Measurements from ENCODE around the gene LTB.
"Not testable (repeated sequence)": the region's sequence is repeated elsewhere in the genome, so short reads cannot be mapped to it uniquely, and the experiment has no call there.

Gene LTB

GRCh38 chr6:31575335-31575901 lies 6.8 kb downstream of the LTB start, which contains the start of gene TNF:
Gene TNF (plus strand): TSS chr6:31575565. CDS start chr6:31575742, 177 bp downstream.
- DNase-seq, result no peak

DNA sequence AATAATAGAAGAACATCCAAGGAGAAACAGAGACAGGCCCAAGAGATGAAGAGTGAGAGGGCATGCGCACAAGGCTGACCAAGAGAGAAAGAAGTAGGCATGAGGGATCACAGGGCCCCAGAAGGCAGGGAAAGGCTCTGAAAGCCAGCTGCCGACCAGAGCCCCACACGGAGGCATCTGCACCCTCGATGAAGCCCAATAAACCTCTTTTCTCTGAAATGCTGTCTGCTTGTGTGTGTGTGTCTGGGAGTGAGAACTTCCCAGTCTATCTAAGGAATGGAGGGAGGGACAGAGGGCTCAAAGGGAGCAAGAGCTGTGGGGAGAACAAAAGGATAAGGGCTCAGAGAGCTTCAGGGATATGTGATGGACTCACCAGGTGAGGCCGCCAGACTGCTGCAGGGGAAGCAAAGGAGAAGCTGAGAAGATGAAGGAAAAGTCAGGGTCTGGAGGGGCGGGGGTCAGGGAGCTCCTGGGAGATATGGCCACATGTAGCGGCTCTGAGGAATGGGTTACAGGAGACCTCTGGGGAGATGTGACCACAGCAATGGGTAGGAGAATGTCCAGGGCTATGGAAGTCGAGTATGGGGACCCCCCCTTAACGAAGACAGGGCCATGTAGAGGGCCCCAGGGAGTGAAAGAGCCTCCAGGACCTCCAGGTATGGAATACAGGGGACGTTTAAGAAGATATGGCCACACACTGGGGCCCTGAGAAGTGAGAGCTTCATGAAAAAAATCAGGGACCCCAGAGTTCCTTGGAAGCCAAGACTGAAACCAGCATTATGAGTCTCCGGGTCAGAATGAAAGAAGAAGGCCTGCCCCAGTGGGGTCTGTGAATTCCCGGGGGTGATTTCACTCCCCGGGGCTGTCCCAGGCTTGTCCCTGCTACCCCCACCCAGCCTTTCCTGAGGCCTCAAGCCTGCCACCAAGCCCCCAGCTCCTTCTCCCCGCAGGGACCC lies 7.8 kb downstream of the LTB start:
- no peak for DNase-seq

DNA sequence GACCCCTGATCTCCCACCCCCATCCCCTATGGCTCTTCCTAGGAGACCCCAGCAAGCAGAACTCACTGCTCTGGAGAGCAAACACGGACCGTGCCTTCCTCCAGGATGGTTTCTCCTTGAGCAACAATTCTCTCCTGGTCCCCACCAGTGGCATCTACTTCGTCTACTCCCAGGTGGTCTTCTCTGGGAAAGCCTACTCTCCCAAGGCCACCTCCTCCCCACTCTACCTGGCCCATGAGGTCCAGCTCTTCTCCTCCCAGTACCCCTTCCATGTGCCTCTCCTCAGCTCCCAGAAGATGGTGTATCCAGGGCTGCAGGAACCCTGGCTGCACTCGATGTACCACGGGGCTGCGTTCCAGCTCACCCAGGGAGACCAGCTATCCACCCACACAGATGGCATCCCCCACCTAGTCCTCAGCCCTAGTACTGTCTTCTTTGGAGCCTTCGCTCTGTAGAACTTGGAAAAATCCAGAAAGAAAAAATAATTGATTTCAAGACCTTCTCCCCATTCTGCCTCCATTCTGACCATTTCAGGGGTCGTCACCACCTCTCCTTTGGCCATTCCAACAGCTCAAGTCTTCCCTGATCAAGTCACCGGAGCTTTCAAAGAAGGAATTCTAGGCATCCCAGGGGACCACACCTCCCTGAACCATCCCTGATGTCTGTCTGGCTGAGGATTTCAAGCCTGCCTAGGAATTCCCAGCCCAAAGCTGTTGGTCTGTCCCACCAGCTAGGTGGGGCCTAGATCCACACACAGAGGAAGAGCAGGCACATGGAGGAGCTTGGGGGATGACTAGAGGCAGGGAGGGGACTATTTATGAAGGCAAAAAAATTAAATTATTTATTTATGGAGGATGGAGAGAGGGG lies 8.8 kb downstream of the LTB start:
- DNase-seq, result no peak

GRCh38 chr6:31572041-31572911 lies 9.9 kb downstream of the LTB start, which contains the start of gene LTA:
Gene LTA (plus strand): TSS chr6:31572289. CDS start chr6:31572743, 454 bp downstream.
- DNase-seq, result no peak

DNA sequence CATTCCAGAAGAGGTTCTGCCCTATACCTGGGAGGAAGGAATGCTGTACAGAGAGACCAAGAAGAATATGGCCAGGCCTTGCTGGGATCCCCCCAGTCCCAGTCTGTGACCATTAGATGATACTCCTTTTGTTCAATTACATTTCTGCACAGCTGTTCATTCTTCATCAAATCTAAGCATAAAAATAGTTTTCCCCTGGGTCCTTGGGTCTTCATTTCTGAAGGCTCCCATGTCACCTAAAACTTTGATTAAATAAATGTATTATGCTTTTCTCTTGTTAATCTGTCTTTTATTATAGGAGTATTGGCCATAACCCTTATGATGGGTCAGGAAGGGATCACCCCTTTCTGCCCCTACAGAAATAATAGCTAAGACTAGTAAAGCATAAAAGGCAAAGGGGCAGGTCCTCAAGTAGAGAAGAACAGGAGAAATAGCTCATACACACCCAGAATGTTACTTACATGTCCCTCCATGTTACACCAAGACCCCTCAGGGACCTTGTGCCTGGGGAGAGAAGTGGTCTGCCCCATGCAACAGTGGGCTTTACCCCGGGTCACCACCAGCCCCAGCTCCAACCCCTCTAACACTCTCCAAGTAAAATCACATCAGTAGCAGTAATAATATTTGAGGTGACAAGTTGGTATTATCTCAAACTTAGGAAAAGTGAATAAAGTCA lies 12.2 kb downstream of the LTB start:
- DNase-seq, result no peak

DNA sequence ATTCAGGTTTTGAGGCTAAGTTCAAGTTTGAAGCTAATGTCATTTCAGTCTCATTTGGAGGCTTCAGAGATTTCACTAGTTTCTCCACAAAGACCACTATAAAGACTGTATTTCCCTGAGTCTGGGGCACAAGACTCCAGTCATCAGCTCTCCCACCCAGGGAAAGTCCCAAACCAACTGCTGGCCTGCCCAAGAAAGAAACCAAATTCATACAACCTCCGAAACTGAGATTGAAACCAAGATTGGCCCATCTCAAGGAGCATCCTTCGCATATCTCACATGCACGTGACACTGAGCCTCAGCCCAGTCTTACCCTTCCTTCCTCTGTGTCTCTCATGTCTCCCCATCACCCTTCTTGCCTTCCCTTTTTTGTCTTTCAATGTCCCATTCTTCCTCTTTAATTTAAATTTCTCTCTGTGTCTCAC lies 13.7 kb downstream of the LTB start:
- DNase-seq, result no peak

GRCh38 chr6:31567531-31568370 lies 14.5 kb downstream of the LTB start:
- no peak for DNase-seq

GRCh38 chr6:31560697-31561058 lies 21.5 kb downstream of the LTB start:
- DNase-seq, result no peak

DNA sequence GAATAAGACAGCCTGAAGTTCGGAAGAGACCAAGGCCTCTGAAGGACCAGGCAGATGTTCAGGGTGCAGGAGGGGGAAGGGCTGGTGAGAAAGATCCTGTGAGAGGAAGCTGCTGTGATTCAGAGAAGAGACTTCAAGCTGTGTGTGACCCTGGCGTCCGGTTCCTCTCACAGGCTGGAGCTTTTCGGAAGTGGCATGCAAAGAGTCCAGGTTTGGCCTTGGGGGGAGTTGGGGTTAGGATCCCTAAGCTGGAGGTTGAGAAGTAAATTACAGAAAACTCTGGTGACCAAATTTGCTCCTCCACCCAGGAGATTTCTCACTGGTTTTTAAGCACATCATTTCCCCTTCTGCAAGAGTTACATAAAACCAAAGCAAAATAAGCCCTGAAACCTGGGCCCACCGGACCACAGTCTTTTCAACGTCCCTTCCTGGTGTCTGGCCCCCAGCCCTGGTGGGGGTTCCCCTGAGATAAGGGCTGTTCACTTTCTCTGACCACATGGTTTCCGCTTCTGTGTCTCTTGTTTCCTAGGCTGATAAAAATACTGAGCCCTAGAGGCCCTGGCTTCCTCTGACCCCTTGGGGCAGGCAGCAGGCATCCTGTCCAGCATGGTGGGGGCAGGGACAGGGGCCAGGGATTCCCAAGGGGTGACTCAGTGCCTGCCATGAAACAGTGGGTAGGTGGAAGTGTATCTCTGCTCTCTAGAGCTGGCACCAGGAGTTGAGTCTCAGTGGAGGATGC lies 22.1 kb downstream of the LTB start:
- no peak for DNase-seq

DNA sequence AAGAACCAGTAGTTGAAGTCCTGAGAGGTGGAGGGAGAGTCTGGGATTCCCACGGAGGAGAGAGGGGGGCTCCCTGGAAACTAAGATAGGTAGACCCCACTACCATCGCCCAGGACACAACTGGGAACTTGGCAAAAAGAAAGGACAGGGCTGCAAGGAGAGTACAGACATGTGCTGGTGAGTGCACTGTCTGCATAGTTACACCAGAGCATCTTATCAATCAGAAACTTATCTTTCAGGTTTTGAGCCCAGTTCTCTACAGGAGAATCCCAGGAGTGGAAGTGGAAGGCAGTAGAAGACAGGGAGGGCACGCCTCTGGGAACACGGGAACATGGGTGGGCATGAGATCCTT lies 22.6 kb downstream of the LTB start:
- no peak for DNase-seq

DNA sequence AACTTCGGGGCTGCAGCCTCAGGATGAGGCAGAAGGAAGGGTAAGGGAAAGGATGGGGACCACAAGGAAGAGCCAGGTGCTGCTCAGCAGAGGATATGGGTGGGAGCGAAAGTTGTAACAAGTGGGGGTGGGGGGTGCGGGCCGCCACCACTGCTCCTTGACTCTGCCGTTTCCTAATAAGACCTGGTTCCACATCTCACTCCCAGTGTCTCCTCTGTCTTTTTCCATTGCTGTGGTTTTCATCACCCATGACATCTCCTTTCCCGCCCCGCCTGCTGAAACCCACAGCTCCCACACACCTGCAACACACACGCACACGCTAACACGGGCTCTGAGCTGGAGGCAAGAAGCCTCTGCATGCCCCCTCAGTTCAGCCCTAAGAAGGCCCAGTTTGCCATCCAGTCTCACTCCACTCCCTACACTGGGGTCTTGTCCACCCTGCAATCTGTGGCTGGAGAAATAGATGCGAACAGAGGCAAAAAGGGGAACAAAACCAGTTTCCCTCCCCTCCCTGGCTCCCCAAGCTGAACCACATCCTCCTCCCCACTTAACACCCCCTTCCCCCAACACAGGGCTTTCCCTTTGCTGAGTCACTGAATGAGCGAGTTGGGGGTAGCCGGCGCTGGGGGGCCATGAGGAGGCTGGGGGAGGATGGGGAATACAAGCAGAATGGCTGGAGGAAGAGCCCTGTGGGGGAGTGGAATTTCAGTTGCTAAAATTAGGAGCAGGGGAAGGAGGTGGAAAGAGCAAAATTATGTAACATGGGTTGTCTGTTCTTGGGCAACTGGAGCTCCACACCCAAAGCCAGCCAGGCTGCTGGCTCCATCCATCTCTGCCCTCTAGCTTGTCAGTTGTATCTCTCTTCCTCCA lies 23.4 kb downstream of the LTB start:
- no peak for DNase-seq

DNA sequence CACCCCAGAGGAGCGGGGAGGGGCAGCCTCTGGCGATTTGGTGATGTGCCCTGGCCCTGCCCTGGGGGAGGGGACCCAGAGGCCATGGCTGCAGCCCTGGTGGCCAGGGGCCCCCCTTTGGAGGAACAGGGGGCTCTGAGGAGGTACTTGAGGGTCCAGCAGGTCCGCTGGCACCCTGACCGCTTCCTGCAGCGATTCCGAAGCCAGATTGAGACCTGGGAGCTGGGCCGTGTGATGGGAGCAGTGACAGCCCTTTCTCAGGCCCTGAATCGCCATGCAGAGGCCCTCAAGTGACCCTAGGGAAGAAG lies 24.0 kb downstream of the LTB start:
- no peak for DNase-seq

DNA sequence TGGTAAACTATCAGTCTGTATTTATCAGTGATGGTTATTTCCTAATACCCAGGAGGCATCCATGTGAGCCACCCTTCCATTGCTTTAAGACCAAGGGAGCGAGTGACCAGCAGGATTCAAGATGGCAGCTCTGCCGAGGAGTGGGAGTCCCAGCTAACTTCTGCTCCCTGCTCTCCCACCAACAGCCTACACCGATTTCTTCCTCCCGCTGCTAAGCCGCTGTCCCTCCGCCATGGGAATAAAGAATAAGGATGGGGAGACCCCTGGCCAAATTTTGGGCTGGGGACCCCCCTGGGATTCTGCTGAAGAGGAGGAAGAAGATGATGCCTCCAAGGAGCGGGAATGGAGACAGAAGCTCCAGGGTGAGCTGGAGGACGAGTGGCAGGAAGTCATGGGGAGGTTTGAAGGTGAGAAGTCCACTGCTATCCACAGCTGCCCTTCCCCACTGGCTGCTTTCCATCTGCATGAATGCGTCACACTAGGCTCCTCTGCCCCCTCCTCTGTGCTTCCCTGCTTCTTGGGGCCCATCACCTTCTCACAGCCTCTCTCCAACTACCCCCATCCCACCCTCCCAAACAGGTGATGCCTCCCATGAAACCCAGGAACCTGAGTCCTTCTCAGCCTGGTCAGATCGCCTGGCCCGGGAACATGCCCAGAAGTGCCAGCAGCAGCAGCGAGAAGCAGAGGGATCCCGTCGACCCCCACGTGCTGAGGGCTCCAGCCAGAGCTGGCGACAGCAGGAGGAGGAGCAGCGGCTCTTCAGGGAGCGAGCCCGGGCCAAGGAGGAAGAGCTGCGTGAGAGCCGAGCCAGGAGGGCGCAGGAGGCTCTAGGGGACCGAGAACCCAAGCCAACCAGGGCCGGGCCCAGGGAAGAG lies 24.5 kb downstream of the LTB start:
- no peak for DNase-seq

DNA sequence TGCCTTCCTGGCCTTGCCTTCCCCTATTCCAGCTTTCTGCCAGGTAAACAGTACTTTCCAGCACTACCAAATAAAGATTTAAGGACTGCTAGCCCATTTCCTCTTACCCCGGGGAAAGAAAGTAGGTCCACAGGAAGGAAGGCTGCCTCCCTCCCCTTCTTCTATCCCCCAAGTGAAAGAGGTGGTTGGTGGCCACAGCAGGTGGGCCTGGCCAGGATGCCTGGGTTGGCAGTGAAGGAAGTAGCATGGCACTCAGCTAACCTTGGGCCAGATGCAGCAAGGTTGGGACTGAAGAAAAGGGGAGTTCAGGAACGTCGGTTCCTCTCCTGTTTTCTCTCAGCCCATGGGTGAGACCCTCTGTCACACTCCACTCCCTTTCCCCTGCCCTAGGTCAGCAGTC lies 25.9 kb downstream of the LTB start:
- no peak for DNase-seq

GRCh38 chr6:31551371-31551770 lies 30.9 kb downstream of the LTB start:
- not testable (repeated sequence) for DNase-seq

DNA sequence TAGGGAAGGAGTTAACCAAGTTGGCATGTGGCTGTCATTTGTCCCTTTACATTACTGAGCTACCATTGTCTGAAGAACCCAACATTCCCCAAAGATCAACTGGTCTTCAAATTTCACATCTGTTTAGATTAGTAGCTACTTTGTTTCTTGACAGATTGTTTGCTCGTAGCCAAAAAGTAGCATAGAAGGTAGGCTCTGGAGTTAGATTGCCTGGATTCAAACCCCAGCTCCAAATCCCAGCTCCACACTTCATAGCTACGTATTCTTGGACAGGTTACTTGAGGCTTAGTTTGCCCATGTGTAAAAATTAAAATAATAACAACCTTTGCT lies 33.7 kb downstream of the LTB start:
- DNase-seq, result no peak

GRCh38 chr6:31547727-31548543 lies 34.3 kb downstream of the LTB start:
- no peak for DNase-seq

Data from NCI-H2029 treated with DMSO at 0.1 percent for 48 hours (cell line).